ENCODE results near the gene SKI.
"Not testable (repeated sequence)": the region's sequence is repeated elsewhere in the genome, so short reads cannot be mapped to it uniquely, and the experiment has no call there.

Gene SKI

DNA sequence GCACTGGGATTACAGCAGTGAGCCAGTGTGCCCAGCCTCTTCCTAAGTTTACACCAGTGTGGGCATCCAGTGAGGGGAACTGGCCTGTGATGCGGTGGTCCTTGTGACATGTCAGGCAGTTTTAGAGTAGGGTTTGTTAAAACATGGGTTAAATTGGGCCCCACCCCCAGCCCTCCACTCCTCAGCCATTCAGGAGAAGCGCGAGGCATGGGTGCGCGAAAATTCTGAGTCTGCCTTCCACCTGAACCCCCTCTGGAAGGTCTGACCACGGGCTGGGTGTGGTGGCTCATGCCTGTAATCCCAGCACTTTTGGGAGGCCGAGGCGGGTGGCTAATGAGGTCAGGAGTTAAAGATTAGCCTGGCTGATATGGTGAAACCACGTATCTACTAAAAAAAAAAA lies 51.7 kb downstream of the SKI start:
- no peak for DNase-seq

DNA sequence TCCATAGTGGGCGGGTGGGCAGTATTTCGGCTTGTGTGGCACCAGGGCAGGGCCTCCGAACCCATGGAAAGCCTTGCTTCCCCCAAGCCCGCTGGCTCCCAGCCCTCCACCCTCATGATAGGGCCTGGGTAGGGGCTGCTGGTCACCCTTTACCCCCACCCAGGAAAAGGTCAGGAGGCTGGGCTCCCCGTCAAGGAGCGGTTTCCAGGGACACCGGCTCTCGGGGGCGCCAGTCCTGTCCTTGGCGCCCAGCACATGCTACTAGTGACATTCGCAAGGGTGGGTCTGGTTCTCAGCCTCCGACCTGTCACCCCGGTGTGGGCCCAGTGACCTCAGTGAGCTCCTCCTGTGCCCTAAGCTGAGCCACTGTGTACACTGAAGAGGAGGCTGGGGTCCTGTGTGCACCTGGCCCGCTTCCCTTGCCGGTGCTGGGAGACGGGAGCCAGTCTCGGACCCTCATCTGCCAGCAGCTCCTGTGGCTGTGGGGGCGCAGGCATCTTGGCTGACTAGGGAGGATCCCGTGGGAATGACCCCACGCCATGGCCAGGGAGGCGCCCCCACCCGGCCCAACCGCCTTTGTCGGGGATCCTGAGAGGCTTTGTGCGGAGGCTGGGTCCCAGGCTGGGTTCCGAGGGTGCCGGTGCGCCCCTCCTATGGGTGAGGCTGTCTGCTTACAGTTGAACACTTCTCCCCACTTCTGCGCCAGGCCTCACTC lies 54.6 kb downstream of the SKI start:
- no peak for DNase-seq

DNA sequence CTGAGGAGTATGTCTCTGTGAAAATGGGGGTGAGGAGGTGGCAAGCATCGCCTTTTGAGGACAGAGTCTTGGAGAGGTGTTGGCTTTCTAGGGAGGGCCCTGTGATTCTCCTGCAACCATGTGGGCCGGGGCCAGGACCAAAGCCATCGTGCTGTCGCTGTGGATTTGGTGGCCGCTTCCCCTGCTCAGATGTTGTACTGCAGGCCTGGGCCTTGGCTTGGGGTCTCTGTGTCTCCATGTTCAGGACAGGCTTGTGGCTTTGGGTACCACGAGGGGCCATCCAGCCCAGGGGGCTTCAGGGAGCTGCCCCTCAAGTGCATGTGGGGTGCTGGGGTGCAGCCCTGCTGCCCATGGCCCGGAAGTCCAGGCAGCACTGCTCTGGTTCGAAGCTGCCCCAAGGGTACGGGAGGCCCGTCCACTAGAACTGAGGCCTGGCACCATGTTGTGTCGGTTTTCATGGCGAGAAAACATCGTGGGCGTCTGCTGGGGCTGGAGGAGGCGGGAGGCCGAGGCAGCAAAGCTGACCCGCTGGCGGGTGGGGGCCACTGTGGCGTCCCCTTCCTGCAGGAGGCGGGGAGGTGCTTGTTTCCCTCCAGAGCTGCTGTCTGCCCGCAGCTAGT lies 55.4 kb downstream of the SKI start:
- DNase-seq = no peak

DNA sequence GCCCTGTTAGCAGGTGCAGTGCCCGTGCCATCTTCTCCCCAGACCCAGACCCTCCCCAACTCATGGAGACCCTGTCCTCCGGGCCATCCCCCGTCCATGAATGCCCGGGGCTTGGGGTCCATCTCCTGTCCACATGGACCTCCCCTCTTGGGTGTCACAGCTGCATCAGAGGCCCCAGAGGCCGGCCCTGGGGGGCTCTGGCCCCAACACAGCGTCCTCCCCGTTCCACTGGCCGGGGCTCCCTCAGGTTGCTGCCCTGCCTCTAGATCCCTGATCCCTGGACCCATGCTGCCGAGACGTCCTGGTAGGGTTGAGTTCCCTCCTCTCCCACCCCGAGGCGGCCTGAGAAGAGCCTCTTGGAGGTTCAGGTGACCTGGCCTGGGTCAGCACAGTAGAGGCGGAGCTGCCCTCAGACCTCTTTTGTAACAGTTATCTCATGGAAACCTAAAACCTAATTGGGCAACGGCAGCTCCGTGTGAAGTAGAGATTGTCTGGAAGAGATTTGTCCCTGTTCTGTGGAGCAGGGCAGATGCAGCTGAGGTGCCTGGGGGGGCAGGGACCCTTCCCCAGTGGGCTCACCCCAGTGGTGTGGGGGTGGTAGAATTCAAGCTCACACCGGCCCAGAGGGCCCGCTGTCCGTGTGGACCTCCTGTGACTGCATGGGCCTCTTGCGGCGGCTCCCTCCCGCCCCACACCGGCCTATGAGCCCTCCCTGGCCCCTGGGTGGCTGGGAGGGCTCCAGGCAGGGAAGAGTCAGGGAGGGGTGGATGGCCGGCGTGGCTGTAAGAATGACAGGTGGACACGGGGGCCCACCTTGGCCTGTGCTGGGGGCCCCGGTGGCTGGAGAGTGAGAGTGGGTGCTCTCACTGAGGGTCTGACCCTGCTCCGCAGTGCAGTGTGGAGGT lies 56.1 kb downstream of the SKI start:
- DNase-seq = no peak

DNA sequence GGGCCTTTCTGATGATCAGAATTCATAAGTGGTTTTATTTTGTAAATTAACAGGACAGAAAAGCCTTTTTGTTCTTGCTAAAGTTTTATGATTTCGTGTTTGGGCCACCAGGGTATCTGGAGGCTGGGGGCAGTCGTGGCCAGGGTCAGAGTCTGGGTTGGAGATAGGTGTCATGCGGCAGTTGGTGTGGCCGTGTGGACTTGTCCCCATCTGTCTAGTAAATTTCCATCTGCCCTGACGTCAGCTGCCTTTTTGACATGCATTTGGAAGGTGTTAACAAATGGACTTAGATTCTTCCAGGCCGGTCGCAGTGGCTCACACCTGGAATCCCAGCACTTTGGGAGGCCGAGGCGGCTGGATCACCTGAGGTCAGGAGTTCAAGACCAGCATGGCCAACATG lies 56.8 kb downstream of the SKI start:
- no peak for DNase-seq

DNA sequence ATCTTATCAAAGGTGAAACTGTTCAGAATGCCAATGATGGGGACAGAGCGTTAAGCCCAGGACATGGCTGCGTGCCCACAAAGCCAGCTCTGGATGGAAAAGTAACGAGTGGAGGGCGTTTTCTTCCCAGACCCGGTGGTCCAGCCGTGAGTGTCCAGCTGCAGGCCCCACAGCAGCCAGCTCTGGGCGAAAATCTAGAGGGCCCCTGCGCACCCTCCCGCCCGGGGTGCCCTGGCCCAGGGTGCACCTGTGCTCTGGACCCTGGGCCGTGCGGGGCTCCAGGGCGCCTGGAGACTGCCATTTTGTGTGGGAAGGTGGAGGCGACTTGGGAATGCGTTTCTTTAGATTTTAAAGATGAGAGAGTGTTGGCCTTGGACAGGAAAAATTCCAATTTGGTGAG lies 58.8 kb downstream of the SKI start:
- no peak for DNase-seq

DNA sequence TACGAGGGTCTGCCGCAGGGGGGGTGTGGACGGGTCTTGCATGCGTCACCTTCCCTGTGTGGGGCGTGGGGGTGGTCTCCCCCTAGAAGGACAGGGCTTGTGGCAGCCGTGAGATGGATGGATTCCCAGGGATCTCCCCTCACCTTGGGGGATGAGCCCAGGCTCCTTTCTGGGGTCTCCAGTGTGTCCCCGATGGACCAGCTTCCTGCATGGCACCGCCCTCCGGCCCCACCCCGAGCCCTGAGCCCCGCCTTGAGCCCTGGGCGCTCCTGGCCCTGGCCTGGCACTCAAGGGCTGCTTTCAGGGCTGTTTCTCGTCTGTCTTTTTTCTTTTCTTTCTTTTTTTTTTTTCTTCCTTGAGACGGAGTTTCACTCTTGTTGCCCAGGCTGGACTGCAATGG lies 59.5 kb downstream of the SKI start:
- DNase-seq = no peak

DNA sequence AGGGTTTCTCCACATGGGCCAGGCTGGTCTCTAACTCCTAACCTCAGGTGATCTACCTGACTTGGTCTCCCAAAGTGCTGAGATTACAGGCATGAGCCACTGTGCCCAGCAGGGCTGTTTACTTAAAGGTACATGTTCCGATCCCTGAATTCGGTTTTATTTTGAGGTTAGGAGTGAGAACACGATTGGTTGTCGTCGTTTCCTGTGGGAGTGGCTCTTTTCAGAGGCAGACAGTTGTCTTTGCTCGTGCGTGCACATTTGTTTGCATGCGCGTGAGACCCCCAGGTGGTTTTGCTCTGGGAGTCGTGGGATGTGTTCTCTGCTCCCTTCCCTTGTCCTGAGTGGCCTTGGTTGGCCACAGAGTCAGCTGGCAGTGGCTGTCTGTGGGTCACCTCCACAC lies 60.2 kb downstream of the SKI start:
- no peak for DNase-seq

DNA sequence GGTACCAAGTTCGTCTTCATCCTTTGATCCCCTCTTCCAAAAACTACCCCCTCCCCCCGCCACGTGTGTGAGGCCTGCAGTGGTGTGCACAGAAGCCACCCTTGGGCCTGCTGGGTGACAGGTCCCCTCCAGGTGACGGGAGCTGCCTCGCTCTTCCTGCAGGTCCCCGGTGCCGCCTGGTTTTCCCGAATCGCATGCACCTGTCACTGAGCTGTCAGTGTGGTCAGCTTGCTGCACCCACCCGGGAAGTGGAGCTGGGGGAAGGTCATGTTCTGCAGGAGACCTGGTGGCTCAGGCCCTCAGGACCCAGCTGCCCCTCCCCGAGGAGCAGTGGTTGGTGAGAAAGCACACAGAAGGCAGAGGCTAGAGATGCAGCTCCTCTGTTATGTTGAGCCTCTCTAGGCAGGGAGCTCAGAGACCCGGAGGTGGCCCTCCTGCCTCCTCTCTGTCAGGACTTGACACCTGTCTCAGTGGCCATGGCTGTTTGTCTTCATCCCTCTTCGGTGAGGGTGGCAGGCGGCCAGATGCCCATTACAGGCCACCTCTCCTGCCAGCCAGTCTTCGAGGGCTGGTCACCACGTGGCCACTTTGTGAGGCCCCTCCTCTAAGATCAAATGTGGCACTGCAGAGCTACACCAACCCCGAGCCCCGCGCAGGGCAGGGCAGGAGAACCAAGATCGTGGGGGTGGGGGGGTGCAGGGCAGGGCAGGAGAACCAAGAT lies 60.9 kb downstream of the SKI start:
- no peak for DNase-seq

DNA sequence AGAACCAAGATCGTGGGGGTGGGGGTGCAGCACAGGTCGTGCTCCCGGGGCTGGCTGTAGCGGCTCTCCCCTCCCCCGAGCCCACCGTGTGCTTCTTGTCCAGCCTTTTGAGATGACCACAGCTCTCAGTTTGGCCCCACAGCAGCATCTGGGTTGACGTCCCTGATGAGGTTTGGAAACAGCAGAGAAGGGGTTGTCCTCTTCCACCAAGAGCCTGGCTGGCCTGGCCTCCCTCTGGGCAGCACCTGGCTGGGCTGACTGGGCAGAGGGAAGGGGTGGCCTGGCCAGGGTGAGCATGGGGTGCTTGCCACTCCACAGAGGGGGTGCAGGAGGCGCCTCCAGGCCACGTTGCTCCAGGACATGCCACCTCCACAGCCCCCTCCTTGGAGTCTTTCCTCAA lies 61.5 kb downstream of the SKI start:
- no peak for DNase-seq

DNA sequence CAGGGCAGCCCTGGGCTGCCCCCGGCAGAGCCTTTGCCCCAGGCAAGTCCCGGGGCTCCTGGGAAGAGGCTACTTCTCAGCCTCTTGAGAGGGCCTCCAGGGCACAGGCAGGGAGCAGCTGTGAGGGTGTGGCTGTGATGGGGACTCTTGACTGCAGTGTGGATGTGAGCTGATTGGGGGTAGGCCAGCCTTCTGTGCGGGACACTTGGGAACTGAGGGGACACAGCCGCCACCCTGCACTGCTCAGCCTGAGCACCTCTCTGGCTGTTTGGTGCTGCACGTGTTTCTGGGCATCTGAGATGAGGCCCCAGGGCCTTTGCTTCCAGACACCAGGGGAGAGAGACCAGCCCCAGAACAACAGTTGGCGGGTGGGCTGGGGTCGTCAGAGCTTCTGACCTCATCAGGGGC lies 62.1 kb downstream of the SKI start:
- DNase-seq = no peak

DNA sequence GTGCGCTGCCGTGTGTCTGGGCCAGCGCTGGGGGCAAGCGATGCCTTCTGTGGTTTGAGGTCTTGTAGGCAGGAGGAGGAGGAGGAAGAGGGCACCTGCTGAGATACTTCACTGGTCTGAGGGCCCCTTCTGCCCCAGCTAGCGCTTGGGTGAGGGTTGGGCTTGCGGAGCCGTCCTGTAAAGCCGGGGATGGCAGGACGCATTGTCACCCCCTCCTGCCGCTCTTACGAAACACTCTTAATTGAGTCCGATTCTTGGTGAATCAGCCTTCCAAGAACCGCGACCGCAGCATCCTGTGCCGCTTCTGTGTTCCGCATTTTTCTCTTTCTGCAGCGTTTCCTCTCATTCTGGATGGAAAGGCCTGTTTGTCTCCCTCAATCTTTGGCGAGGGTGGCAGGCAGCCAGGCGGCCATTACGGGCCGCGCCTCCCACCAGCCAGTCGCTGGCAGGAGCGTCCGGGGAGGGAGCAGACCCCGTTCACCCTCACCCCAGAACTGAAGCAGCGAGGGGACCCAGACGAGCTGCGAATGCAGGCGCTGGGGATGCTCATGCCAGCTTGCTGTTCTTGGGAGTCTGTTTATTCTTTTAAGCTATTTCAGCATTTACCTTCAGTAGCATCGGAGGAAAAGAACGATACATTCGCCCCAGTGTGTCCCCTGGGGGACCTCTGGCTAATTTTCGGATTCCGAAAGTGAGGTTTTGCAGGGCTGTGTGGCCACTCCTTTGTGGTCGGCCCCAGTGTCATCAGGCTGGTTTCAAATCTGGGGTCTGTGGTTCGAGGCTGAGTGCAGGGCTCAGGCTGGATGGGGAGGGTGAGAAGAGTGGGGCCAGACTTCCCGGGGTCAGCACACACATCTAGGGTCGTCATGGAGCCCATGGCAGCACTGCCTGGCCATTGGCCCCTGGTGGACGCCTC lies 62.7 kb downstream of the SKI start:
- DNase-seq = no peak

DNA sequence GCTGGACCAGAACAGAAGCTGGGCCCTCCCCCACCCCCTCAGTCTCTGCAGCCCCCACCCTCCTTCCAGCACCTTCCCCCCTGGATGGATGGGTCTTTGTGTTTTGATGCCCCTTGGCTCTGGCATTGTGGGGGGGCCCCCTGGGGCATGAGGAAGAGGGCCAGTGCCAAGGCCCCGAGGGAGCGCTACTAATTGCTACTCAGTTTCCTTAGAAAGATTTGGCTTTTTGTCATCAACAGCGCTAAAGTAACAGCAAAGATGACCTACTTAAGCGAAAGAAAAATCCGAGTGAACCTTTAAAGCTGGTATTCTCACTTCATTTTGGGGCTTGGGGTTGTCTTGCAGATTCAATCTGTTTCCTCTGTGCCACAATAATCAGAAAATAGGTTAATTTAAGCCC lies 63.5 kb downstream of the SKI start:
- no peak for DNase-seq

DNA sequence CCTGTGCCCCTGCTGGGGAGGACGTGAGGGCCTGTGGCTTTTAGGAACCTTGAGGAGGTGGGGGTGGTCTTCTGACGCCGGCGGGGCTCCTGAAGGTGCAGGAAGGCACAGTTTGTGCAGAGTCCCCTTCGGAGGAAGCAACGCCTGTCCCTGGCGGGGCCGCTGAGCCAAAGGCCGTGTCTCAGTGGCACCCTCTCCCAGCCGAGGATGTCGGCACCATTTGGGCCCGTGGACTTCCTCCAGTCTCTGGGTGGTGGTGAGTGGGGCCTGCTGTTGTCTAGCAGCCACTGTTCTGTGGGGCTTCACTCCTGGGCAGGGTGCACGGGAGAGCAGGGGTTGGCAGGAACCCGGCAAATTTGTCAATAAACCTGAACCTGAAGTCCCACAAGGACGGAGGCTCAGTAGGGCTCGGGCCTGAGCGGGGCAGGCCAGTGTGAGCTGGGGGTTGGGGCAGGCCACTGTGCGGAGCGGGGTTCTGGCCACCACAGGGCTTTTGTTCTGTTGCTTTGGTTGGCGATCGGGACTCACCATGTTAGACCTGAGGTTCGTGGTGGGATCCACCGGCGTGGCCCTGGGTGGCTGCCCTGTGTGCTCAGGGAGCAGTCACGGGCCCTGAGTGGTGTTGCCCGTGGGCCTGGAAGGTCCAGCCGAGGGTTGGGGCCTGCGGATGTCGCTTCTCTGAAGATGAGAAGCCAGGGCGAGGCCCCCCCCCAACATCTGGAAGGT lies 64.8 kb downstream of the SKI start:
- DNase-seq = no peak

DNA sequence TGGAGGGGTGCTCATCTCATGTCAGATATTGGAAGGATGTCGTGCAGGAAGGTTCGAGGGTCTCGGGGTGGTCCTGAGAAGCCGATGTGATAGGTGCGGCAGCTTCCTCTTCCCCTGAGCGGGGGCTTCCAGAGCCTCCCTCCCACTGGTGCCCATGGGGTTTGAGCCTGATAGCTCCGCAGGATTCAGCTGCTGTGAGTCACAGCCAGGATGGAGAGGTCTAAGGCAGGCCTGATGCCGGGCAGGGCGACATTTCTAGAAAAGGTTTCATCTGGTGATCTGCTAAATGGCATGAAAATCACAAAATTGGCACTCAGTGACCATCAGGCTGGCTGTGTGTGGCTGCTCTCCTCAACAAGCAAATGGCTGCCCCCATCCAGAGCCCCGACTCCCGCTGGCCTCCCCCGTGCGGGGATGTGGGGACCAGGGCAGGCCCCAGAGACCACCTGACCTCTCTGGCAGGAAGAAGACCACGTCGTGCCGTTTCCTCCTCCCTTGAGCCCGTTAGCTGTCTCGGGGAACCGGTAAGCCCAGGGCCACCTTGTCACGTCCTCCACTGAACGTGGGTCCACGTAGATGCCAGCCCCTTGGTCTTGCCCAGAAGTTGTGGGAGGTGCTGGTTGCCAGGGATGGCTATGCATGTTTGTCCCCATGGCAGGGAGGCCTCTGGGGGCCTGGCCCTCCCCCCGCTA lies 66.1 kb downstream of the SKI start:
- no peak for DNase-seq

DNA sequence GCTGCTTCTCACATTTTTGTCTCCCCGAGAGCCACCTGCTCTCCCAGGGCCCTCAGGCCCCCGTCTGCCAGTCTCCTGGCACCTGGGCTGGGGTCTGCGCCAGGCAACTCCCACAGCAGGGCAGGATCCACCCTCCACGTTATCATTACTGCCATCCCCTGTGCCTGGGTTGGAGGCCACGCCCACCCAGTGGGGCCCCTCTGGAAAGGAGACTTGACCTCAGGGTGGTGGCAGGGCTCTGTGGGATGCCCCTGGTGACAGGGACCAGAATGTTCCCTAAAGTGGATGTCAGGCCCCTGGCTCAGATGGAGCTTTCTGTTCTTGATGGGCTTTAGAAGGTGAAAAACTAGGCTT lies 66.6 kb downstream of the SKI start:
- DNase-seq = no peak

DNA sequence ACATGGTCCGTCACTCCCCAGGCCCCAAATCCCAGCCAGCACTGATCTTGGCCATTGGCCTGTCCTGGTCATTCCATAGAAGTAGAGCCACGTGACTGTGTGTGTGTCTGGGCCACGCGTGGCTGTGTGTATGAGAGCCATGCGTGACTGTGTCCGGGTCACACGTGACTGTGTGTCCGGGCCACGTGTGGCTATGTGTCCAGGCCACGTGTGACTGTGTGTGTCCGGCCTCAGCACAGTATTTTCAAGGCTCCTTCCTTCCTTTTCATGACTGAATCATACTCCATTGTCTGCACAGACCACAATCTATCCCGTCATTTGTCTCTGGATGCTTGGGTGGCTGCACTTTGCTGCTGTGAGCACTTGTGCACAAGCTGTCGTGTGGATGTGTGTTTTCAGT lies 67.4 kb downstream of the SKI start:
- DNase-seq = no peak

DNA sequence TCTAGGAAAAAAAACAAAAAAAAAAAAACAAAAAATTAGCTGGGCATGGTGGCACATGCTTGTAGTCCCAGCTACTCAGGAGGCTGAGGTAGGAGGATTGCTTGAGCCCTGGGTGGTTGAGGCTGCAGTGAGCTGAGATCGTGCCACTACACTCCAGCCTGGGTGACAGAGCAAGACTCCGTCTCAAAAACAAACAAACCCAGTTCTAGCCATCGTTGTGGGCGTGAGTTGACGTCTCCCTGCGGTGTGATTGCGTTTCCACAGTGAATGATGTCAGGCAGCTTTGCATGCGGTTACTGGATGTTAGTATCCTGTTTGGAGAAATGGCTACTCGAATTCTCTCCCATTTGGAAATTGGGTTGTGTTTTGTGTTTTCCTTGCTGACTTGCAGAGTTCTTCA lies 68.1 kb downstream of the SKI start:
- not testable (repeated sequence) for DNase-seq

DNA sequence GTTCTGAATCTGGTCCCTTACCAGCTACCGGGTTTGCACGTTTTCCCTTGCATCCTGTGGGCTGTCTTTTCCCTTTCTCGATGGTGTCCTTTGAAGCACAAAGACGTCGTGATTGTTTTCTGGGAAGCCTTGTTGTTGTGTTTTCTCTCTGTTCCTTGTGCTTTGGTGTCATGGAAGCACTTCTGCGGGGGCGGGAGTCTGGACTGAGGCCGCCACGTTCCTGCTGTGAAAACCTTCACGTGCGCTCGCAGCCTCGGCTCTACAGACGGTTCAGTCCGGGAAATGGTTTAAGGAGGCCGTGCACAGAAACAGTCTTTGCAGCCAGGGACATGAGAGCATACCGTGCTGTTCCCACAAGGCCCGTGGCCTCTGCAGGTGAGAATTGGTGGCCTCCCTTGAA lies 68.5 kb downstream of the SKI start:
- no peak for DNase-seq

DNA sequence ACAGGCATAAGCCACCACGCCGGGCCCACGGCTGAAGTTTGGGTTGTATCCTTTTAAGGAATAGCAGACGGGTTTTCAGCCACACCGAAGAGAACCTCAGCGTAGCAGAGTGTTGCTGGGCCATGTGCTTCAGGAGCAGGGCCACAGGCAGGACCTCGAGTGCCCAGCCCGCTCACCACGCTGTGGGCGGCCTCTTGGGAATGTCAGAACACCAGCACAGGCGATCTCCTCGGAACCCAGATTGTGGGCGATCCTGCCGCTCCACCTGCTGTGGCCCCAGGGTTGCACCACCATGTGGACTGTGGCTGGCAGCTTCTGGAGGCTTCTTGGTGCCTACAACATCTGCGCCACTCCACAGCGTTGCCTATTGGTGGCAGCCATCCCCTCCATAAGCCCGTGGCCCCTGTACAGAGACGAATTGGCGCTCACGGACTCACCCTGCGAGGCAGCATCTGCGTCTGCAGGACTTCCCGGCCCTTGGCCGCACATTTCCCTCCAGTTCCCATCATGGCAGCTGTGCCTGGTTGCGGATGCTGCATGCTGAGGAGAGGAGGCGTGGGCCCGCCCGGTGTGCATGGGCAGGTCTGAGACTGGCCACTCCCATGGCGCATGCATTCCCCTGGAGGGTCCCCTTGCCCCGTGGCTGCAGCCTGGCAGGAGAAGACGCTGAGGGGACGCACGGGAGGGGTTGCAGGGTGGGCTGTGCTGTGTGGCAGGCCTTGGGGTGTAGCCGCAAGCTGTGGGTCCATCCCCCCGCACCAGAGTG lies 69.3 kb downstream of the SKI start:
- no peak for DNase-seq
